HCEC 1CT (cell line): ENCODE results near the gene NUDT14.

Experiments
- DNase-seq: peaks from one replicate; pipeline ENCODE4 v3.0.0-alpha.2; 2017

Gene NUDT14

GRCh38 chr14:105126126-105126980 is 54.8 kb downstream of the NUDT14 start:
- no peak for DNase-seq

GRCh38 chr14:105124823-105125222 is 56.3 kb downstream of the NUDT14 start:
- no peak for DNase-seq

GRCh38 chr14:105123981-105124765 is 56.9 kb downstream of the NUDT14 start:
- DNase-seq = no peak

- DNase-seq = no peak
These were observed 57.9 kb downstream of the NUDT14 start for GRCh38 chr14:105123064-105123665.
